T-helper 2 cell treated with Interferon-gamma antibody and Interleukin-4, amounts not matched to agents 5 μg/mL and 100 μg/mL, for 36 hours (primary cell): ENCODE measurements around the gene PRKG2.
"Not testable (repeated sequence)": the region's sequence is repeated elsewhere in the genome, so short reads cannot be mapped to it uniquely, and the experiment has no call there.

Experiments
- DNase-seq: peaks from one replicate; pipeline ENCODE4 v3.0.0; 2021; ENCODE audit warnings: low spot score
- H3K27ac Mint-ChIP-seq: one replicate; pipeline ENCODE4 v1.8.0; 2021; ENCODE audit warnings: mild to moderate bottlenecking, mixed read lengths
- H3K27me3 Mint-ChIP-seq: one replicate; pipeline ENCODE4 v1.8.0; 2021; ENCODE audit warnings: low read depth, mixed read lengths
- H3K36me3 Mint-ChIP-seq: one replicate; pipeline ENCODE4 v1.8.0; 2021; ENCODE audit warnings: low read depth, mixed read lengths
- H3K4me1 Mint-ChIP-seq: one replicate; pipeline ENCODE4 v1.8.0; 2021; ENCODE audit warnings: low read depth, mixed read lengths
- H3K4me3 Mint-ChIP-seq: one replicate; pipeline ENCODE4 v1.8.0; 2022; ENCODE audit warnings: mild to moderate bottlenecking, moderate library complexity, mixed read lengths
- H3K9me3 Mint-ChIP-seq: one replicate; pipeline ENCODE4 v1.8.0; 2021; ENCODE audit warnings: mixed read lengths

The PRKG2 gene

DNA sequence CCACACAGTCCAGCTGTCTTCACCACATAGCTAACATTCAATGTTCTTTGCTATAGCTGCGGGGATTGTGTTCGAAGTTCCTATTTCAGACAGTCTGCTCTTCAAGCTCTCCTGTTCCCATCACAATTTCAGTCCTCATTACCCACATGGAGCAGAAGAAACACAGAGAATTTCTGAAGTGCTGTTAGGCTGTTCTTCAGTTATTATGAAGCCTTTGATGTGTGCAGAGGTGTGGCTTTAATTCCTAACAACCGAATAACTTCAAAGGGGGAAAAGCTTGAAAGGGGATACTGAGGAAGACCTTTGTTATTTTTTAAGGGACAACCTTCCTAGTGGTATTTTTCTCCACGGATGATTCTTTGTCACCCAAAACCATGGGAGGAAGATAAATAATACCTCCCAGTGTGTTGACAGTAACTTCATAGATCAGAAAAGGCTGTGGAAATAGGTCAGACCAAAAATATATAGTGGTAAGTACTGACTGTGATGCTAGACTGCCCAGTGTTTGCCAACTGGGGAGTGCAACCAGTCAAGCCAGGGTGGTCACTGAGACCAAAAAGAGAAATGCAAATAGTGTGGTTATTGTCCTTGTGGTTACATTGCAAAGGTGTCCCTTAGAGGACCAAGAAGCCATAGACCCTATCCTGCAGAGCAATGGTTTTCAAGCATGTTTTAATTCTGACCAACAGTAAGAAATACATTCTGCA is 52.1 kb downstream of the PRKG2 start:
- Mint-ChIP-seq H3K9me3 (no peaks in the 10 kb centered on the region), H3K27me3 (no peaks in the 10 kb centered on the region), H3K27ac (no peak overlapping the region), H3K36me3 (no peaks in the 10 kb centered on the region), H3K4me1 (no peaks in the 10 kb centered on the region), H3K4me3 (no peak overlapping the region)
- DNase-seq, result no peak

DNA sequence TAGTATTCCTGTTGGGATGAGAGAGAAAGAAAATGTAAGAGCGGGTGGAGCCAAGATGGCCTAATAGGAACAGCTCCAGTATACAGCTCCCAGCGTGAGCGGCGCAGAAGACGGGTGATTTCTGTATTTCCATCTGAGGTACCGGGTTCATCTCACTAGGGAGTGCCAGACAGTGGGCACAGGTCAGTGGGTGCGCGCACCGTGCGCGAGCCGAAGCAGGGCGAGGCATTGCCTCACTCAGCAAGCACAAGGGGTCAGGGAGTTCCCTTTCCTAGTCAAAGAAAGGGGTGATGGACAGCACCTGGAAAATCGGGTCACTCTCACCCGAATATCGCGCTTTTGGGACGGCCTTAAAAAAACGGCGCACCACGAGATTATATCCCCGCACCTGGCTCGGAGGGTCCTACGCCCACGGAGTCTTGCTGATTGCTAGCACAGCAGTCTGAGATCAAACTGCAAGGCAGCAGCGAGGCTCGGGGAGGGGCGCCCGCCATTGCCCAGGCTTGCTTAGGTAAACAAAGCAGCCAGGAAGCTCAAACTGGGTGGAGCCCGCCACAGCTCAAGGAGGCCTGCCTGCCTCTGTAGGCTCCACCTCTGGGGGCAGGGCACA is 61.2 kb downstream of the PRKG2 start:
- not testable (repeated sequence) for H3K4me1 Mint-ChIP-seq, H3K36me3 Mint-ChIP-seq, H3K9me3 Mint-ChIP-seq, H3K27me3 Mint-ChIP-seq
- peak overlapping the region; percentile 89 for H3K4me3 Mint-ChIP-seq
- DNase-seq, result peak; percentile 4
- peak overlapping the region; percentile 71 for H3K27ac Mint-ChIP-seq

DNA sequence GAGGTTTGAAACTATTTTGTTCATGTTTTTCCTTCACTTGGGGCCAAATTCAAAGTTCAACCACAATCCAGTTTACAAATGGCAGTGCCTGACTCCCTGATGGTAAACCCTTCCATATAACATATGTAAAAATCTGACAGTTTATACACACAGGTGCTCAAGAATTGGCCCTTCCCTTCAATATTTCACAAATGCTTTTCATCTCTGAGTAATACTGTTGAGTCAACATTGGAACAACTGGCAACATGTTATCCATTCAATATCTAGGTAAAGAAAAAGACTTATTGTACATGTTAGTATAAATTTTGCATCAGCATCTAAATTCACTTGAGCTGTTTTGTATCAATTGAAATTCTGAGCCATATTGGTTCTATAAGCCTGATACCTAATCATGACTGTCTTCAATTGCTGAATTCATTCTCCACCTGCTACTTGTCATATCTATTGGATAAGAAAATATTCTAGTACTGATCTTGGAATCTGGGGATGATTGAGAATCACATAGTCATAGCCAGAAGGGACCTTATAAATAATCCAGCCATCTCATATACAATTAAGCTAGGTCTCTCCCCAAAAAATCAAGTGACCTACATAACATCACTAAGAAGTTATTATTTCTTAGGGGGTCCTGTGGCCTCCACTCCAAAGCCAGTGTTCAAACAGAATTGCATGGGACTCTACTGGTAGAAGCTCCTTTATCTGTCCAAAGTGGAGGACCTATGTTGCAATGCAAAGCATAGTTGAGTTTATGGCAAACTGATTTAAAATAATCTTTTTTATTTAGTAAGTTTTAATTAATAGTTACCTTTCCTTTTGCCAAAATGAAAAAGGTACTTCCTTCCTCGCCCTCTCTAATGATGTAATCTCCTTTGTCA is 61.9 kb downstream of the PRKG2 start:
- H3K9me3 Mint-ChIP-seq, result no peaks in the 10 kb centered on the region
- peaks cover 3% of the 10 kb centered on the region for H3K4me1 Mint-ChIP-seq
- H3K36me3 Mint-ChIP-seq, result no peaks in the 10 kb centered on the region
- H3K27me3 Mint-ChIP-seq, result no peaks in the 10 kb centered on the region
- peak overlapping the region; percentile 71 for H3K27ac Mint-ChIP-seq
- H3K4me3 Mint-ChIP-seq, result peak overlapping the region; percentile 89
- DNase-seq, result no peak

DNA sequence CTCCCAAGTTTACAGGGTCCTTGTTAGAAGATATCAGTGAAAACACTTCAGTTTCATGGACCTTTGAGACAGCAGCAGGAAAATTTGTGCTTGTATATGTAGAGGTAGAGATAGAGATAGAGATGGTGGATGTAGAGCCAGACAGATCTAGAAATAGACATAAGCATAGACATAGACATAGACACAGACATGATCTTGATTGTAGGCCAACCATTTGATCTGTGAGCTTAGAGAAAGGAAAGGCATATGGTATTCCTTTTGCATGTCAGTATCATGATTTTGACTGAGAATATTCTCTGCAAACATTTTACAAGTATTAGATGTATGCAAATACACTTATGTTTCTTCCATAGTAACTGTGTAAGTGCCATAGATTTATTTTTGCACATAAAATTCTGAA is 65.0 kb downstream of the PRKG2 start:
- no peaks in the 10 kb centered on the region for H3K9me3 Mint-ChIP-seq
- H3K4me3 Mint-ChIP-seq, result no peak overlapping the region
- no peak for DNase-seq
- H3K4me1 Mint-ChIP-seq, result peaks cover 3% of the 10 kb centered on the region
- no peaks in the 10 kb centered on the region for H3K36me3 Mint-ChIP-seq
- no peak overlapping the region for H3K27ac Mint-ChIP-seq
- H3K27me3 Mint-ChIP-seq, result no peaks in the 10 kb centered on the region

DNA sequence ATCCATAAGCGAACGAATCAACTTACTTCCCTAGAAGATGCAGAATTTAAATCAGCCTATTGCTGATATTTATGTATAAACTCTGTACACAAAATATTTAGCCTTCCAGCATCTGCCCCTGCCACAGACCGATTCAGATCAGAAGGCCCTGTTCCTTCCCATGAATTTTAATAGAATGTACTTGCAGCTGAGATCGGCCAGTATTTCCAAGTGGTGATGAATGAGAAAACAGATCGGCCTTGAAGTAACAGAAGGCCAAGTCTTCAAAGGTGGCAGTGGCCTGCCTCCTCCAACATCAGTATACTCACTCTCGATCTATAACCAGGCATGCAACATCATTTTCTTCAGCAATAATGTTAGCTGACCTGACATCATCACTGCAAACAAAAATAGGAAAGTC is 66.4 kb downstream of the PRKG2 start:
- H3K36me3 Mint-ChIP-seq, result no peaks in the 10 kb centered on the region
- no peak overlapping the region for H3K4me3 Mint-ChIP-seq
- DNase-seq, result no peak
- H3K4me1 Mint-ChIP-seq, result peaks cover under 1% of the 10 kb centered on the region
- H3K27ac Mint-ChIP-seq, result no peak overlapping the region
- H3K27me3 Mint-ChIP-seq, result no peaks in the 10 kb centered on the region
- no peaks in the 10 kb centered on the region for H3K9me3 Mint-ChIP-seq

DNA sequence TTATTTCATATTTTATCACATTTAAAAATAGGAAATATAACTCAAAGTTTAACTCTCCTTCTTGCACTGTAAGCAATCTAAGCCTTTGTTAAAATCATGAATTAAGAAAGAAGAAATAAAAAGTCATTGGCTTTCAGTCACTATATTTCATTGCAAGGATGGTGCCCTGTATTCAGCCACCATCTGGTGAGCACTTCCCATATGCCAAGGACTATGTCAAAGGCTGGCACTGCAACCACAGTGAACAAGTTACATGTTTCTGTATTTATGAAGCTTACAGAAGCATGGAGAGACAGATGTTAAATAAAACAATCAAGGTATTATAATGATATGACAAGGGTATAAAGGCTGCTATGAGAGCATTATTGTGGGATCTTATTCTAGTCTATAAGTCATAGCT is 68.6 kb downstream of the PRKG2 start:
- Mint-ChIP-seq H3K4me1 (no peaks in the 10 kb centered on the region), H3K27ac (no peak overlapping the region), H3K4me3 (no peak overlapping the region), H3K9me3 (no peaks in the 10 kb centered on the region), H3K36me3 (no peaks in the 10 kb centered on the region), H3K27me3 (no peaks in the 10 kb centered on the region)
- DNase-seq, result no peak

DNA sequence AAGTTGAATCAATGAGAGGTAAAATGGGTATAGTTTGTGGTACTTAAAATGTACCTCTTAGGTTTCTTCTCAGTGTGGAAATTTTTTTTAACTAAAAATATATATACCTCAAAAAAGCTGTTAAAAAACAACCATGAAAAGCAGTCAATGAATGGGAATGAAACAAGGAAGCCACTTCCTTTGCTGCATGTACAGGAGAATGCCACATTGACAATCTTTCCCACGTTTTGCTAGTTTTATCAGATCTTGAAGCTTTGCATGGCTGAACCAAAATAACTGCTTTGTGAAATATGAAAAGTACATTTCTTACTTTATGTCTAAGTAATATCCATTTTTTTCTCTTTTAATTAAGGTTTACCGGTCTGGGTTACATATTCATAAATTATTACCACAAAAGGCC is 71.8 kb downstream of the PRKG2 start:
- Mint-ChIP-seq H3K9me3 (no peaks in the 10 kb centered on the region), H3K4me1 (no peaks in the 10 kb centered on the region), H3K27ac (no peak overlapping the region), H3K36me3 (no peaks in the 10 kb centered on the region), H3K4me3 (no peak overlapping the region), H3K27me3 (no peaks in the 10 kb centered on the region)
- DNase-seq, result no peak

DNA sequence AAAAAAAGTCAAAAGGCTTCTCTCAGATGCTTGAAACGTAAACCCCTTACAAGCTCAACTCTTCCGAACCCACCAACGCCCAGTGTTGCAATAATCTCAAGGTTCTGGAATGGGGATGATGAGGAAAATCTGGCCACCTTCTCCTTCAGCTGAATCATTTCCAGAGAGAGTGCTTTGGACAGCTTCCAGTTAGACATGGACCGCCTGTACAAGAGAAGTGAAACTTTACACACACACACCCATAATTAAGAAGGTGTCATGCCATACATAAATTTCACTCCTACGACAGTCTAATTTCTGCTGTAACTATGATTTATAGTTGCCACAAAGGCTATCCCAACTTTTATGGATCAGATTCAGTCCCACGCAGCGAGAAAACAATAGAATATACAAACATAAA is 72.3 kb downstream of the PRKG2 start:
- no peak for DNase-seq
- no peaks in the 10 kb centered on the region for H3K9me3 Mint-ChIP-seq
- no peak overlapping the region for H3K4me3 Mint-ChIP-seq
- H3K36me3 Mint-ChIP-seq, result no peaks in the 10 kb centered on the region
- H3K27ac Mint-ChIP-seq, result no peak overlapping the region
- no peaks in the 10 kb centered on the region for H3K4me1 Mint-ChIP-seq
- H3K27me3 Mint-ChIP-seq, result no peaks in the 10 kb centered on the region

DNA sequence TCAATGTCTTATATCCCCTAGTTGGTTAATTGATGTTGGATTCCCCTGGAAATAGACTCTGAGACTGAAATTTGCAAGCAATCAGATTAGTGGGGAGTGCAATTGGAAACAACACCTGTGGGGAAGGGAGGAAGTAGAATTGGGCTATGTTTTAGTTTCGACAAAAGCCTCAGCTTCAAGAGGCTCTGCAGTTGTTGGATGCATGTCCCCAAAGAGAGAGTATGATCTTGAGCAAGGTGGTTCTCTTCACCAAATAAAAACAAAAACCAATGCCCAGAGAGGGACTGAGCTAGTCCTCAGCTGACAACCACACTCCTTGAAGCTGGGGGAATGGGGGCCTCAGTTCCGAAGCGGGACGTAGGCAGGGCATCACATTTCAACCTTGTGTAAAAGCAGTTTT is 77.1 kb downstream of the PRKG2 start:
- DNase-seq, result no peak
- Mint-ChIP-seq H3K36me3 (no peaks in the 10 kb centered on the region), H3K27ac (no peak overlapping the region), H3K4me1 (no peaks in the 10 kb centered on the region), H3K27me3 (no peaks in the 10 kb centered on the region), H3K4me3 (no peak overlapping the region), H3K9me3 (no peaks in the 10 kb centered on the region)

DNA sequence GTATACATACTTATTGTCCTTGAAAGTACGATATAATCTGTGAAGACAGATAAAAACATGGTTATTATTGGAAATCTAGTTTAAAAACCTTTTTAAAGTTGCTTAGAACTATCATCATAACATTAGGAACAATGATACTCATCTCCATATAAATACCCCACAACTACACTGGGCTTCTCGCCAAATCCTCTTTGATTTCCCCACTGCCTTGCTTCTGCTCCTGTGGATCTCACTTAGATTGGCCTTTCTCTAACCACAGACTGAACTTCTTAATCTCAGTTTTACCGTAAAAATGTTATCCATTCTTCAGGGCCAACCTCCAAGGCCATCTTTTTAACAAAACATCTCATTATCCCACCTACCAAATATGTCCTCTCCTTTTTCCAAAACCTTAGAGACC is 77.6 kb downstream of the PRKG2 start:
- no peaks in the 10 kb centered on the region for H3K4me1 Mint-ChIP-seq
- no peak overlapping the region for H3K4me3 Mint-ChIP-seq
- no peak for DNase-seq
- no peaks in the 10 kb centered on the region for H3K36me3 Mint-ChIP-seq
- no peaks in the 10 kb centered on the region for H3K9me3 Mint-ChIP-seq
- H3K27me3 Mint-ChIP-seq, result no peaks in the 10 kb centered on the region
- no peak overlapping the region for H3K27ac Mint-ChIP-seq

DNA sequence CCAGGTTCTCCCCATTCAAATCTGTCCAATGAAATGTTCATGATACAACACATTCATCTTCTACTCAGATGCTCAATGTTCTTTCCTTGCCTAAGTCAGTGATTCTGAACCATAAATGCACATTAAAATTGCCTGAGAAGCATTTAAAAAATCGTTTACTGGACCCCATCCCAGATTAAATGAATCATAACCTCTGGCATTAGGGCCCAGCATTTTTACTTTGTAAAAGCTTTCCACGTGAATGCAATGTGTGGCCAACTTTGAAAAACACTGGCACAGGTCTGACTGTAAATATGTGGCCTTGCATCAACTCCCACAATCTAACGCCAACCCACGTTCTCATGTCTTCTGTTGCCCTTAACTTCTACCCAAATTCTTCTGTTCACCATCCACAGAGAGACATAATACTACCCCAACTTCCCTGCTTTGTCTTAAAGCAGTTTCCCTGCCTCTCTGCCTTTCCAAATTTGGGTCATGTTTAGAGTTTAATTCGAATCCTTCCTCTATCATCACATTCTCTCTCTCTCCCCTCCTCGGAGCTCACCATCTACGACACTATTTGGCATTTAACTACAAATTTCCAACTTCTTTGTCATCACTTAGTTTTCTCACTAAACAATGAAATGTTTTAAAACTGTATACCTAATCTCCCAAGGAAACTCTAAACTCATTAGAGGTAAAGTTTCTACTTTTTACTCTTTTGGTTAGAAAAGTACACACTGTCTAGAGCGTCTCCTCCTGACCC is 78.7 kb downstream of the PRKG2 start:
- no peaks in the 10 kb centered on the region for H3K36me3 Mint-ChIP-seq
- H3K9me3 Mint-ChIP-seq, result no peaks in the 10 kb centered on the region
- no peak for DNase-seq
- H3K4me1 Mint-ChIP-seq, result no peaks in the 10 kb centered on the region
- H3K4me3 Mint-ChIP-seq, result no peak overlapping the region
- H3K27ac Mint-ChIP-seq, result no peak overlapping the region
- H3K27me3 Mint-ChIP-seq, result no peaks in the 10 kb centered on the region

DNA sequence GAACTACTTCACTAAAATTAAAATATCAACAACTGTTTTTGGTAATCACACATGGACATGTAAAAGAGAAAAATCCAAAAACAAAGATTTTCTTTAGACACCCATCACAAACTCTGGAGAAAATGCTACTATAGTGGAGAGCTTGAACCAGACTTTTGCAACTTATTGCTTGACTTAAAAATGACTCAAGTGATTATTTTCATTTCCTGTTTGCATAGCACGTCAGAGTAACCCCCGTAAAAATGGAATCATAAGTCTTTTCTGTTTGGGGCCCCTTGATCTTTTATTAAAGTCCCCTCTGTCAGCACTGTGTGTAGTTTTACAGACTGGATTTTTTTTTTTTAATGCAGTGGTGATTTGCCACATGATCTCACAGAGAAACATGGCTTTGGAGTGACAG is 79.5 kb downstream of the PRKG2 start:
- no peak overlapping the region for H3K4me3 Mint-ChIP-seq
- H3K9me3 Mint-ChIP-seq, result no peaks in the 10 kb centered on the region
- DNase-seq, result no peak
- no peaks in the 10 kb centered on the region for H3K27me3 Mint-ChIP-seq
- H3K27ac Mint-ChIP-seq, result no peak overlapping the region
- no peaks in the 10 kb centered on the region for H3K4me1 Mint-ChIP-seq
- no peaks in the 10 kb centered on the region for H3K36me3 Mint-ChIP-seq

DNA sequence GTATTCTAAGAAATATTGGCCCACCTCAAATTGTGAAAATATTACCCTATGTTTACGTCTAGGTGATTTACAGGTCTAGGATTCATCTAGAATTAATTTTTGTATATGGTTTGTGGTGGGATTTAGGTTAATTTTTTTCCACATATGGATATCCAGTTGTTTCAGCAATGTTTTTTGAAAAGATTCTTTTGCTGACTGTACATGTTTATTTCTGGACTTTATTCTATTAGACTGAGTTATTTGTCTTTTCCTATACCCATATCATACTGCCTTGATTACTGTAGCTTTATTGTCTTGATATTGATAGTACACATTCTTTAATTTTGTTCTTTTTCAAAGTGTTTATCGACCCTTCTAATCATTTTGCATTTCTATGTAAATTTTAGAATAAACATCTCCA is 83.5 kb downstream of the PRKG2 start:
- DNase-seq, result no peak
- Mint-ChIP-seq H3K27me3 (no peaks in the 10 kb centered on the region), H3K36me3 (no peaks in the 10 kb centered on the region), H3K4me3 (no peak overlapping the region), H3K4me1 (no peaks in the 10 kb centered on the region), H3K27ac (no peak overlapping the region), H3K9me3 (no peaks in the 10 kb centered on the region)

DNA sequence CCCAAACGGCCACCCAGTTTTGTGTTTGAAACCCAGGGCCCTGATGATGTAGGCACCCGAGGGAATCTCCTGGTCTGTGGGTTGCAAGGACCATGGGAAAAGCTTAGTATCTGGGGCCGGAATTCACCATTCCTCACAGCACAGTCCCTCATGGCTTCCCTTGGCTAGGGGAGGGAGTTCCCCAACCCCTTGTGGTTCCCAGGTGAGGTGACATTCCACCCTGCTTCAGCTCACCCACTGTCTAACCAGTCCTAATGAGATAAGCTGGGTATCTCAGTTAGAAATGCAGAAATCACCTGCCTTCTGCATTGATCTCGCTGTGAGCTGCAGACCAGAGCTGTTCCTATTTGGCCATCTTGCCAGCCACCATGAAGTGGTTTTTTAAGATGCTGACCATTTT is 84.0 kb downstream of the PRKG2 start:
- Mint-ChIP-seq H3K27ac (no peak overlapping the region), H3K27me3 (no peaks in the 10 kb centered on the region), H3K9me3 (no peaks in the 10 kb centered on the region), H3K4me1 (no peaks in the 10 kb centered on the region), H3K4me3 (no peak overlapping the region), H3K36me3 (no peaks in the 10 kb centered on the region)
- DNase-seq, result no peak
